GM11168 (cell line): Measurements from ENCODE around the gene SLC25A17.
"Not testable (repeated sequence)": the region's sequence is repeated elsewhere in the genome, so short reads cannot be mapped to it uniquely, and the experiment has no call there.

Experiments used
- in situ Hi-C: fragments of 300-500 bp; cut with MboI; formaldehyde crosslinking; loops from one replicate; pipeline ENCODE4 v1.12.0; 2022; ENCODE audit warnings: low sequenced_read_pairs; ENCODE audit not compliant: unreplicated experiment

The SLC25A17 gene

GRCh38 chr22:40823426-40823825, 4.3 kb upstream of the SLC25A17 start:
- in situ Hi-C loops: no loop called here

- in situ Hi-C loops: no loop called here
Measured at GRCh38 chr22:40819599-40820140, 524 bp upstream of the SLC25A17 start.

GRCh38 chr22:40818192-40818746, 877 bp downstream of the SLC25A17 start:
- in situ Hi-C loops: no loop called here

- in situ Hi-C loops: no loop called here
Measured at GRCh38 chr22:40817737-40818136, 1.4 kb downstream of the SLC25A17 start.

- in situ Hi-C loops: no loop called here
Measured at GRCh38 chr22:40813912-40814315, 5.2 kb downstream of the SLC25A17 start.

GRCh38 chr22:40808018-40808841, 10.9 kb downstream of the SLC25A17 start:
- in situ Hi-C loops: no loop called here

- in situ Hi-C loops: no loop called here
Measured at GRCh38 chr22:40806711-40807110, 12.4 kb downstream of the SLC25A17 start.

- in situ Hi-C loops: no loop called here
Measured at GRCh38 chr22:40805699-40806203, 13.4 kb downstream of the SLC25A17 start.

- in situ Hi-C loops: no loop called here
Measured at GRCh38 chr22:40805239-40805638, 13.9 kb downstream of the SLC25A17 start.

- in situ Hi-C loops: no loop called here
Measured at GRCh38 chr22:40803321-40803720, 15.8 kb downstream of the SLC25A17 start.

GRCh38 chr22:40799008-40799407, 20.1 kb downstream of the SLC25A17 start:
- in situ Hi-C loops: no loop called here

GRCh38 chr22:40797427-40797826, 21.7 kb downstream of the SLC25A17 start:
- in situ Hi-C loops: no loop called here

GRCh38 chr22:40792451-40792850, 26.7 kb downstream of the SLC25A17 start:
- in situ Hi-C loops: no loop called here

- in situ Hi-C loops: no loop called here
Measured at GRCh38 chr22:40791241-40791640, 27.9 kb downstream of the SLC25A17 start.

GRCh38 chr22:40789131-40789530, 30.0 kb downstream of the SLC25A17 start:
- in situ Hi-C loops: loop anchor here (5.0 kb wide), 1 partner anchor 48 kb away; no protein-coding TSS in a partner anchor

GRCh38 chr22:40782521-40782920, 36.6 kb downstream of the SLC25A17 start:
- in situ Hi-C loops: no loop called here

- in situ Hi-C loops: not testable (repeated sequence)
Measured at GRCh38 chr22:40781749-40782148, 37.4 kb downstream of the SLC25A17 start.

GRCh38 chr22:40769761-40770160, 49.4 kb downstream of the SLC25A17 start:
- in situ Hi-C loops: no loop called here

GRCh38 chr22:40768206-40768605, 50.9 kb downstream of the SLC25A17 start:
- in situ Hi-C loops: no loop called here

- in situ Hi-C loops: no loop called here
Measured at GRCh38 chr22:40766956-40767355, 52.2 kb downstream of the SLC25A17 start.

- in situ Hi-C loops: no loop called here
Measured at GRCh38 chr22:40764763-40765441, 54.2 kb downstream of the SLC25A17 start.
